Heart left ventricle (tissue), 13 donors: ENCODE data around the gene PI4K2B.

ENCODE experiments used
- CTCF ChIP-seq, 12 donors: fragments of 200-600 bp; sonication (generic) in 4 of 12; IDR thresholded peaks; one replicate each; pipeline versions ENCODE4 v1.5.0 to v1.8.0; 2018 to 2022; ENCODE audit warnings: antibody characterized with exemption in 12 of 12, mild to moderate bottlenecking in 5 of 12
- POLR2A ChIP-seq, 2 donors: fragments of 450-650 bp; IDR thresholded peaks; one replicate each; pipeline ENCODE4 v1.6.1; 2017; ENCODE audit warnings: antibody characterized with exemption in 2 of 2, mild to moderate bottlenecking in 2 of 2, moderate library complexity in 2 of 2
- donor health status: ischemic (EF 13 %, LVEDD 7.1; RV severe dilation, severe dysfunction).
- donor health status: DM: no; HTN: yes; CAD: no.
- donor health status: DM: no; HTN: no; CAD: no.
- donor health status: ischemic (EF 25% LVEDD 6.9; RV normal size, moderate dysfunction).
- donor health status: ischemic (EF 25% LVEDD 5.7; RV mildly dilated, moderate dysfunction).
- donor health status: ischemic (EF 35%, LVEDD 5.7; RV mildly dilated, moderate dysfunction).
- donor health status: nonischemic (EF 11% LVEDD 7.7; RV severe dilation, severe dysfunction).
- donor health status: DM: yes; HTN: yes; CAD: no.
- donor health status: PGD.
- donor health status: ischemic (EF 29% LVEDD 5.4; RV normal size, mild dysfunction).
- donor health status: nonischemic (EF 23%, LVEDD 6.1; RV moderate dilation, normal function).

GRCh38 chr4:25297528-25298242, 63.9 kb downstream of the PI4K2B start:
- no peak for TF ChIP-seq POLR2A (IDR thresholded peaks at IDR 0.05)
- TF ChIP-seq CTCF (IDR thresholded peaks at IDR 0.05): no peak
